GM18519 (cell line): ENCODE results near the gene GORAB.
A peak's percentile ranks its signal among the peaks of the same experiment; 100 is the strongest.

Experiments used
- ATAC-seq: cut with Tn5 transposase; IDR thresholded peaks from one replicate; pipeline ENCODE4 v1.9.1; 2021; ENCODE audit warnings: mild to moderate bottlenecking, moderate library complexity; ENCODE audit not compliant: unreplicated experiment, low FRiP score

Gene GORAB

GRCh38 chr1:170531758-170532657 is at the start of gene GORAB:
GORAB (plus strand) TSS chr1:170532166; CDS start chr1:170532224, 58 bp downstream.
- ATAC-seq: peak; percentile 96

DNA sequence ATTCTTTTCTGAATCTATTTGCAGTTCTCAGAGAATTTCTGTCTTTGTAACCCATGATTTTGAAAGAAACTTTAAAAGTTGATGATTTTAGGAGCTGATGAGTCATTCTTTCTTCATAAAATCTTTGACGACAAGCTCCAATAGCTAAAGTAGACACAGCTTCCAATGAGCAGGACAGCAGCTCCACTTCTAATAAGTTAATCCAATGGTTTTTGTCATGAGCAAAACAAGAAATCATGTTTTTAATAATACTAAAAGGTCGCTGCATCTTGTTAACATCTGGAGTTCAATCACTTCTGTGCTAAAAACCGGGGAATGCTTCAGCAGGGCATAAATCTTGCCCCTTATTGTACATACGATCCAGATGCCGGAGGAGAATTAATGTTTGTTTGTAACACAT is 48.9 kb upstream of the GORAB start:
- no peak for ATAC-seq

- no peak for ATAC-seq
These were observed 44.5 kb upstream of the GORAB start for GRCh38 chr1:170487503-170487902.

DNA sequence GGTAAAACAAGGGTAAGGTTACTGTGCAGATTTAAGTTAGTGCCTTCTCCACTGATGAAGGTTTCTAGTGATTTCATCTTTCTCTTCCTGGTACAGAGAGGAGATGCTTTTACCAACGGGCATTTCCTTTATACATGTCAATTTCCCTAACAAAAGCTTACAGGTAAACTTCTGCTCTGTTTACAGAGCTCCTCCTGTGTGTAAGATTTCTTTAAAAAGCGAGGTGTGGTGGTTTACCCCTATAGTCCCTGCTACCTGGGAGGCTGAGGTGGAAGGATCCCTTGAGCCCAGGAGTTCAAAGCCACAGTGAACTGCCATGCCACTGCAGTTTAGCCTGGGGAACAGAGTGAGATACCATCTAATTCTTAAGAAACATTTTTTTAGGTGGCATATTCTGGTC is 40.7 kb upstream of the GORAB start:
- no peak for ATAC-seq

GRCh38 chr1:170494369-170494768 is 37.6 kb upstream of the GORAB start:
- no peak for ATAC-seq

DNA sequence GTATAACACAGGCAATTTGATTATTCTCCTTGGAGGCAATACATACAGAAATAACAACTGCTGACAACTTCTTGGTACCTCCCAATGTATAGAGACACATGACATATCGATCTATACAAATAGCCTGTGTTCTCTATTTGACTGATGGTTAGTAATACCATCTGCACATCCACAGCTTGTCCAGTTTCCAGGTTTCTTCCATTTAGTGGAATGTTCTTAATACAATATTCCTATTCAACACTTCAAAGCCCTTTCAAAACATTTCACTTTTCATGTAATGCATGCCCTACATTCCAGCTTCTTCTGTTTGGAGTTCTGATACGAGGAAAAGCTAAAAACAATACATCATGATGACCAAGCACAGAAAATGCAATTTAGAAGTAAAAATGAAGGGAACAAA is 37.0 kb upstream of the GORAB start:
- ATAC-seq: no peak

- ATAC-seq: no peak
These were observed 33.1 kb upstream of the GORAB start for GRCh38 chr1:170498876-170499275.

- ATAC-seq: no peak
These were observed 28.3 kb upstream of the GORAB start for GRCh38 chr1:170503665-170504064.

DNA sequence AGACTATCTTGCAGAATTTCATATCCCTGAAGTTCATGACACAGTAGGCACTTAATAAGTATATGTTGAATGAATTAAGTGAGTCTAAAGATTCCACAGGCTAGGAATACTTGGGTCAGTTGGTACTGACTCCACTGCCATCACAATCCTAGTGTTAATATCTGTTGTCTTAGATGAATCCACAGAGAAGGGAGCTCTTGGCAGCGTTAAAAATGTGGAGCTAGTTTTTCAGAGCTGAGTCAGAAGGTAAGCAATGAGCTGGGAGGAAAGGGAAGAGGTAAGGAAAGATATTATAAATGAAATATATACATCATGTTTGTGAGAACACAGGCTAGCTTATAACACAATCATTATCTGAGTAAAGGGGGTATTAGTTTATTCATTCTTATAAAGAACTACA is 21.8 kb upstream of the GORAB start:
- no peak for ATAC-seq

DNA sequence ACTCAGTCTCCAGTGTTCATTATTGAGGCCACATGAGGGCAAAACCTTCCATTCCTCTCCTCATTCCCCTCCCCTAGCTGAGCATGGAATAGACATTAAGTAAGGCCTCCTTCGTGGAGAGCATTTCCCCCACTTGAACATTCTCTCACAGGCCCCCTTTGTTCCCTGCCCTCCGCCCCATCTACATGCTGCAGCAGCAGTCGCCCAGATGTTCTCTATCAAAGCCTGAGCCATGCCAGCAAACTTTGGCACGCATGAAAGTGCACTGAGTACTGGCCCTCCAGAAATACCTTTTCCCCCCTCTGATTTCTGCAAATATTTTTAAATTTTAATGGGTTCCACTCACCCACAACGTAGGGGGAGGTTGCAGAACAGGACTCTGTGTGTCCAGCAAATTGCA is 20.9 kb upstream of the GORAB start:
- no peak for ATAC-seq

DNA sequence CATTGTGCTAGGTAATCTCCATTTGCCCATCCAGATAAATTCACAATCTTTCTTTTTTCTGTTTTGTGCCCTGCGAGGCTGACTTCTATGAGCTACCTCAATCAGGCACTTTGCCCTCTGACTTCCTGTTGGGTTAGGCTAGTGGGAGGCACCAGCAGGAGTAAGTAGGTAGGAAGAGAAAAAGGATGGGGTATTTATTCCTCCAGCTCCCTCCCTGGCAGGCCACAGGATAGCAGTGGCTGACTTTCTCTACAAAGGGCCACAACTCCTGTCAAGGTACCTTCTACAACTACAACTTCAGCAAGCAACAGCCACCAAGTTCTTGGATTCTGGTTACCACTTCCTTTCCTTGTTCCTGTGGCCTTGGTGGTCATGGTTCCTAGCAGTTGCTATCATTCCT is 18.8 kb upstream of the GORAB start:
- no peak for ATAC-seq

- no peak for ATAC-seq
These were observed 13.7 kb upstream of the GORAB start for GRCh38 chr1:170518185-170518834.

GRCh38 chr1:170518965-170519364 is 13.0 kb upstream of the GORAB start:
- ATAC-seq: no peak

- no peak for ATAC-seq
These were observed 11.4 kb upstream of the GORAB start for GRCh38 chr1:170520601-170521000.

- no peak for ATAC-seq
These were observed 10.1 kb upstream of the GORAB start for GRCh38 chr1:170521818-170522217.

GRCh38 chr1:170530972-170531757 is 801 bp upstream of the GORAB start:
- no peak for ATAC-seq

- ATAC-seq: no peak
These were observed 1.3 kb downstream of the GORAB start for GRCh38 chr1:170533298-170533697.

- no peak for ATAC-seq
These were observed 2.7 kb downstream of the GORAB start for GRCh38 chr1:170534626-170535147.

DNA sequence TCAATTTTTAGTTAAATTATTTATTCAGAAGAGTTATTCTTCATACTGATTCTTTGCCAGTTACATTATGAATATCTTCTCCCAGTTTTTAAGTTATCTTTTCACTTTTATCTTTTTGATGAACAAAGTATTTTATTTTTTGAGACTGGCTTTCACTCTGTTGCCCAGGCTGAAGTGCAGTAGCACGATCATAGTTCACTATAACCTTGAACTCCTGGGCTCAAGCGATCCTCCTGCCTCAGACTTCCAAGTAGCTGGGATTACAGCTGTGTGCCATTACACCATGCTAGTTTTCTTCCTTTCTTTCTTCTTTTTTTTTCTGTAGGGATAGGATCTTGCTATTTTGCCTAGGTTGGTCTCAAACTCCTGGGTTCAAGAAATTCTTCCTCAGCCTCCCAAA is 3.5 kb downstream of the GORAB start:
- ATAC-seq: no peak

- ATAC-seq: no peak
These were observed 5.1 kb downstream of the GORAB start for GRCh38 chr1:170536924-170537551.
